WTC11 (cell line): ENCODE measurements around the gene A1BG. TPM values are rescaled to one million over a fixed set of nuclear protein-coding genes. Genes with fewer than 3 reads are reported as not detected.

Experiments used
- ATAC-seq: fragments of 200-7000 bp; cut with Tn5 transposase; 2 replicates; pipeline ENCODE4 v1.10.0; 2021; ENCODE audit warnings: mild to moderate bottlenecking, moderate library complexity
- CTCF ChIA-PET: fragments of 300-600 bp; sonication (Branson Sonifier 250); formaldehyde crosslinking; loops from one replicate; lab custom pipeline; 2021; ENCODE audit warnings: antibody characterized with exemption; lab: Charles Lee
- POLR2A ChIA-PET: fragments of 350-600 bp; sonication (Branson Sonifier 250); formaldehyde crosslinking; loops from one replicate; lab custom pipeline; 2021; ENCODE audit warnings: antibody characterized with exemption; lab: Charles Lee
- DNase-seq: peaks from one replicate; pipeline ENCODE4 v3.0.0; 2021; ENCODE audit warnings: low spot score
- H3K27ac Mint-ChIP-seq: 2 replicates; pipeline ENCODE4 v1.8.0; 2021; ENCODE audit warnings: mixed read lengths
- H3K27me3 Mint-ChIP-seq: 2 replicates; pipeline ENCODE4 v1.8.0; 2021; ENCODE audit warnings: low read depth, mild to moderate bottlenecking, moderate library complexity, mixed read lengths
- H3K36me3 Mint-ChIP-seq: 2 replicates; pipeline ENCODE4 v1.8.0; 2021; ENCODE audit warnings: mixed read lengths
- H3K4me1 Mint-ChIP-seq: 2 replicates; pipeline ENCODE4 v1.8.0; 2022; ENCODE audit warnings: mixed read lengths
- H3K4me3 Mint-ChIP-seq: 2 replicates; pipeline ENCODE4 v1.8.0; 2021; ENCODE audit warnings: mild to moderate bottlenecking, moderate library complexity, mixed read lengths
- H3K9me3 Mint-ChIP-seq: 2 replicates; pipeline ENCODE4 v1.8.0; 2021; ENCODE audit warnings: mixed read lengths
- CREM ChIP-seq: sonication (generic); formaldehyde crosslinking; IDR thresholded peaks from 2 replicates; pipeline ENCODE4 v1.8.1; 2022; ENCODE audit warnings: mild to moderate bottlenecking, missing genetic modification reagents, moderate library complexity
- FOXP1 ChIP-seq: sonication (generic); formaldehyde crosslinking; IDR thresholded peaks from 2 replicates; pipeline ENCODE4 v1.8.0; 2022; ENCODE audit warnings: missing genetic modification reagents, mild to moderate bottlenecking, moderate library complexity, borderline replicate concordance
- OVOL2 ChIP-seq: fragments of 250-450 bp; sonication (Bioruptor Pico); IDR thresholded peaks from 2 replicates; pipeline ENCODE4 v1.9.0; 2021; ENCODE audit warnings: mild to moderate bottlenecking, borderline replicate concordance
- PRRX2 ChIP-seq: fragments of 250-450 bp; sonication (Bioruptor Pico); IDR thresholded peaks from 2 replicates; pipeline ENCODE4 v1.8.0; 2021; ENCODE audit warnings: mild to moderate bottlenecking
- RORB ChIP-seq: fragments of 250-450 bp; sonication (Bioruptor Pico); IDR thresholded peaks from 2 replicates; pipeline ENCODE4 v1.9.0; 2021; ENCODE audit warnings: mild to moderate bottlenecking
- SMAD3 ChIP-seq: sonication (generic); formaldehyde crosslinking; IDR thresholded peaks from 2 replicates; pipeline ENCODE4 v1.8.0; 2022; ENCODE audit warnings: missing genetic modification reagents, mild to moderate bottlenecking, borderline replicate concordance
- SOX15 ChIP-seq: fragments of 250-450 bp; sonication (Bioruptor Pico); IDR thresholded peaks from 2 replicates; pipeline ENCODE4 v1.9.0; 2021; ENCODE audit warnings: mild to moderate bottlenecking
- TEAD1 ChIP-seq: sonication (generic); formaldehyde crosslinking; IDR thresholded peaks from 2 replicates; pipeline ENCODE4 v1.8.0; 2022; ENCODE audit warnings: mild to moderate bottlenecking, missing genetic modification reagents
- TP53 ChIP-seq: sonication (generic); formaldehyde crosslinking; IDR thresholded peaks from 2 replicates; pipeline ENCODE4 v1.8.1; 2023; ENCODE audit warnings: mild to moderate bottlenecking, missing genetic modification reagents
- ZNF219 ChIP-seq: sonication (generic); formaldehyde crosslinking; IDR thresholded peaks from 2 replicates; pipeline ENCODE4 v1.8.0; 2023; ENCODE audit warnings: missing genetic modification reagents, mild to moderate bottlenecking, borderline replicate concordance
- ZNF232 ChIP-seq: sonication (generic); formaldehyde crosslinking; IDR thresholded peaks from 2 replicates; pipeline ENCODE4 v1.8.0; 2022; ENCODE audit warnings: mild to moderate bottlenecking, missing genetic modification reagents
- ZNF317 ChIP-seq: sonication (generic); formaldehyde crosslinking; IDR thresholded peaks from 2 replicates; pipeline ENCODE4 v1.8.1; 2023; ENCODE audit warnings: low read depth, mild to moderate bottlenecking, moderate library complexity, missing genetic modification reagents, borderline replicate concordance
- ZNF416 ChIP-seq: fragments of 250-450 bp; sonication (Bioruptor Pico); IDR thresholded peaks from 2 replicates; pipeline ENCODE4 v1.9.0; 2021; ENCODE audit warnings: mild to moderate bottlenecking, inconsistent platforms
- total RNA-seq: library from RNA; stranded (reverse); gene quantifications from 3 replicates; pipeline ENCODE4 v1.2.3, GENCODE V29; 2021
- TF ChIP-seq, protein P1 (sequence below): sonication (generic); formaldehyde crosslinking; IDR thresholded peaks from 2 replicates; pipeline ENCODE4 v1.8.1; 2023; ENCODE audit warnings: mild to moderate bottlenecking, missing genetic modification reagents, moderate library complexity
- TF ChIP-seq, protein P2 (sequence below): fragments of 250-450 bp; sonication (Bioruptor Pico); IDR thresholded peaks from 2 replicates; pipeline ENCODE4 v1.9.0; 2021; ENCODE audit warnings: mild to moderate bottlenecking
- TF ChIP-seq, protein P3 (sequence below): sonication (generic); formaldehyde crosslinking; IDR thresholded peaks from 2 replicates; pipeline ENCODE4 v1.8.0; 2022; ENCODE audit warnings: mild to moderate bottlenecking, missing genetic modification reagents
- TF ChIP-seq, protein P4 (sequence below): sonication (generic); formaldehyde crosslinking; IDR thresholded peaks from 2 replicates; pipeline ENCODE4 v1.8.0; 2022; ENCODE audit warnings: mild to moderate bottlenecking, missing genetic modification reagents
- TF ChIP-seq, protein P5 (sequence below): fragments of 250-450 bp; sonication (Bioruptor Pico); IDR thresholded peaks from 2 replicates; pipeline ENCODE4 v1.9.0; 2021; ENCODE audit warnings: mild to moderate bottlenecking
- TF ChIP-seq, protein P6 (sequence below): fragments of 250-450 bp; sonication (Bioruptor Pico); IDR thresholded peaks from 2 replicates; pipeline ENCODE4 v2.1.2; 2022; ENCODE audit warnings: mild to moderate bottlenecking, moderate library complexity
- TF ChIP-seq, protein P7 (sequence below): sonication (generic); formaldehyde crosslinking; IDR thresholded peaks from 2 replicates; pipeline ENCODE4 v1.8.1; 2023; ENCODE audit warnings: mild to moderate bottlenecking, missing genetic modification reagents, moderate library complexity
- TF ChIP-seq, protein P8 (sequence below): fragments of 200-600 bp; IDR thresholded peaks from 2 replicates; pipeline ENCODE4 v1.8.0; 2022; ENCODE audit warnings: antibody characterized with exemption

A1BG gene
- total RNA-seq, 1 experiment from 2014 or later, result 24.3 TPM

DNA sequence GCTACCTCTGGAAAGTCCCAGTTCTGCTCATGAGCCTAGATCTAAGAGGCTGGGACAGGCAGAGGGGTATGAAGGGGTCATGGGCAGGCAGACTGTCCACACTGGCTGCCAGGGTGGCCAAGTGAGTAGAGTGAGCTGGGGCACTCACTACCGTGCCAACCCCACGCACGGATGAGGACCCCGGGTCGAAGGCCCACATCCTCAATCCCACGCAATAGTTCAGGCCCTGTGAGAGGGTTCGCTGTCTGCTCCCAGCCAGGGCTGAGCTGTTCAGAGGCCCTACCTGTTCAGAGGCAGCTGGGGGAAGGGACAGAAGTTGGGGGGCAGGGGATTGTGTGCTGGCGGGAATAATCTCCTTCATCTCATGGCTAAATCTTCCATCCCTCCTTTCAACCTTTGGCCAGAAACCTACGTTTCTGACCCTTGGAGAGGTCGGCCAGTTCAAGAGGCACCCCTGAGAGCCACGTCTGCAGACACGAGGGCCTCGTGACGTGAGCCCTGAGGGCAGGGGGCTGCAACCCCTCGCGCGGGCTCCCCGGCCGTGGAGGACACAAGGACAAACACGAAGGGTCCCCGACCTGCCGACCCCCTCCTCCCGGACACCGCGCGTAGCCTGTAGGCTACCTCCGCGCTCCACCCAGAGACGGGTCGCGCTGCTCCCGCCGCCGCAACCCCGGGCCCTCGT, 32.7 kb upstream of the A1BG start:
- CTCF ChIA-PET, result interaction anchor here (0.6 kb wide), 1 partner anchor 98 kb away, joined by 4 read pairs; no protein-coding TSS in a partner anchor
- ATAC-seq (peak; percentile 1; the same call in 1 of the 2 replicates), DNase-seq (no peak)
- peak overlapping the region; percentile 96 for H3K4me3 Mint-ChIP-seq
- H3K9me3 Mint-ChIP-seq, result no peaks in the 10 kb centered on the region
- peaks cover 32% of the 10 kb centered on the region for H3K36me3 Mint-ChIP-seq
- peak overlapping the region; percentile 92 for H3K27ac Mint-ChIP-seq
- TF ChIP-seq, protein P1, sequence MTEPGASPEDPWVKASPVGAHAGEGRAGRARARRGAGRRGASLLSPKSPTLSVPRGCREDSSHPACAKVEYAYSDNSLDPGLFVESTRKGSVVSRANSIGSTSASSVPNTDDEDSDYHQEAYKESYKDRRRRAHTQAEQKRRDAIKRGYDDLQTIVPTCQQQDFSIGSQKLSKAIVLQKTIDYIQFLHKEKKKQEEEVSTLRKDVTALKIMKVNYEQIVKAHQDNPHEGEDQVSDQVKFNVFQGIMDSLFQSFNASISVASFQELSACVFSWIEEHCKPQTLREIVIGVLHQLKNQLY, result 0 out of 2 replicates have a peak, but pooled peaks have one; percentile 41
- TF ChIP-seq FOXP1 (no peak), PRRX2 (no peak), SOX15 (no peak), ZNF219 (no peak), TP53 (no peak), ZNF232 (CRISPR knock-in tag) (peak; percentile 65; the same call in 1 of the 2 replicates), ZNF416 (CRISPR knock-in tag) (0 out of 2 replicates have a peak, but pooled peaks have one; percentile 8), RORB (no peak), CREM (CRISPR knock-in tag) (no peak), ZNF317 (CRISPR knock-in tag) (no peak)
- TF ChIP-seq, protein P2, sequence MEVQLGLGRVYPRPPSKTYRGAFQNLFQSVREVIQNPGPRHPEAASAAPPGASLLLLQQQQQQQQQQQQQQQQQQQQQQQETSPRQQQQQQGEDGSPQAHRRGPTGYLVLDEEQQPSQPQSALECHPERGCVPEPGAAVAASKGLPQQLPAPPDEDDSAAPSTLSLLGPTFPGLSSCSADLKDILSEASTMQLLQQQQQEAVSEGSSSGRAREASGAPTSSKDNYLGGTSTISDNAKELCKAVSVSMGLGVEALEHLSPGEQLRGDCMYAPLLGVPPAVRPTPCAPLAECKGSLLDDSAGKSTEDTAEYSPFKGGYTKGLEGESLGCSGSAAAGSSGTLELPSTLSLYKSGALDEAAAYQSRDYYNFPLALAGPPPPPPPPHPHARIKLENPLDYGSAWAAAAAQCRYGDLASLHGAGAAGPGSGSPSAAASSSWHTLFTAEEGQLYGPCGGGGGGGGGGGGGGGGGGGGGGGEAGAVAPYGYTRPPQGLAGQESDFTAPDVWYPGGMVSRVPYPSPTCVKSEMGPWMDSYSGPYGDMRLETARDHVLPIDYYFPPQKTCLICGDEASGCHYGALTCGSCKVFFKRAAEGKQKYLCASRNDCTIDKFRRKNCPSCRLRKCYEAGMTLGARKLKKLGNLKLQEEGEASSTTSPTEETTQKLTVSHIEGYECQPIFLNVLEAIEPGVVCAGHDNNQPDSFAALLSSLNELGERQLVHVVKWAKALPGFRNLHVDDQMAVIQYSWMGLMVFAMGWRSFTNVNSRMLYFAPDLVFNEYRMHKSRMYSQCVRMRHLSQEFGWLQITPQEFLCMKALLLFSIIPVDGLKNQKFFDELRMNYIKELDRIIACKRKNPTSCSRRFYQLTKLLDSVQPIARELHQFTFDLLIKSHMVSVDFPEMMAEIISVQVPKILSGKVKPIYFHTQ (CRISPR knock-in tag), result no peak
- TF ChIP-seq, protein P3, sequence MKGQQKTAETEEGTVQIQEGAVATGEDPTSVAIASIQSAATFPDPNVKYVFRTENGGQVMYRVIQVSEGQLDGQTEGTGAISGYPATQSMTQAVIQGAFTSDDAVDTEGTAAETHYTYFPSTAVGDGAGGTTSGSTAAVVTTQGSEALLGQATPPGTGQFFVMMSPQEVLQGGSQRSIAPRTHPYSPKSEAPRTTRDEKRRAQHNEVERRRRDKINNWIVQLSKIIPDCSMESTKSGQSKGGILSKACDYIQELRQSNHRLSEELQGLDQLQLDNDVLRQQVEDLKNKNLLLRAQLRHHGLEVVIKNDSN (CRISPR knock-in tag), result no peak
- H3K4me1 Mint-ChIP-seq, result peaks cover 22% of the 10 kb centered on the region
- POLR2A ChIA-PET, result interaction anchor here (0.6 to 0.8 kb wide), 2 partner anchors 23 to 189 kb away, joined by 3 to 4 read pairs; partner anchors contain the start of gene ZNF497
- no peaks in the 10 kb centered on the region for H3K27me3 Mint-ChIP-seq

DNA sequence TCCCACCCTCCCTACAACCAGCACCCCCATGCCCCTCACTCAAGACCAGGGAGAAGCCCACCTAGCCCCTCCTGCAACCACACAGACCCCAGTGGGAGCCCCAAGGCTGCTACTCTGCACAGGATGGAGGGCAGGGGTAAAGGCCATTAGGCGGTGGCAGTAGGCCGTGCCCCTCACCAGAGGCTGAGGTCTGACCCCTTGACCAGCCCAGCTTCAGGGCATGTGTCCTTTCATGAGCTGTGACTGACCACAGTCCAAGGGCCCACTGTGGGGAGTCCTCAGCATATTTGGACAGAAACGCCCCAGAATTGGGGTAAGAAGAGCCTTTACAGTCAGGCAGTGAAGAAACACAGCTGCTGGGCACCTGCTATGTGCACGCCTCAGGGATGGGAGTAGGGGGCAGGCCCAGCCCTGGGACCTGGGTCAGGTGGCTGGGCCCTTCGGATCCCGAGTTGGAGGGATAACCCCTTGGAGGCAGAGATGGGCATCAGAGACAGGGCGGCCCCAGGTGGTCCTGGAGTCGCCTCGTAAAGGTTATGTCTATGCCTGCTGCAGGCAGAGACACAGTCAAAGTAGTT, 32.1 kb upstream of the A1BG start:
- no peaks in the 10 kb centered on the region for H3K27me3 Mint-ChIP-seq
- peaks cover 25% of the 10 kb centered on the region for H3K36me3 Mint-ChIP-seq
- H3K4me1 Mint-ChIP-seq, result peaks cover 22% of the 10 kb centered on the region
- POLR2A ChIA-PET, result no interaction called here
- H3K9me3 Mint-ChIP-seq, result no peaks in the 10 kb centered on the region
- no peak for DNase-seq
- no peak for ATAC-seq
- H3K27ac Mint-ChIP-seq, result peak overlapping the region; percentile 92
- H3K4me3 Mint-ChIP-seq, result peak overlapping the region; percentile 96
- CTCF ChIA-PET, result no interaction called here
- TF ChIP-seq ZNF219 (no peak), OVOL2 (CRISPR knock-in tag) (no peak), TEAD1 (CRISPR knock-in tag) (no peak), SMAD3 (CRISPR knock-in tag) (no peak), CREM (CRISPR knock-in tag) (no peak), ZNF232 (CRISPR knock-in tag) (no peak)
- TF ChIP-seq, protein P4, sequence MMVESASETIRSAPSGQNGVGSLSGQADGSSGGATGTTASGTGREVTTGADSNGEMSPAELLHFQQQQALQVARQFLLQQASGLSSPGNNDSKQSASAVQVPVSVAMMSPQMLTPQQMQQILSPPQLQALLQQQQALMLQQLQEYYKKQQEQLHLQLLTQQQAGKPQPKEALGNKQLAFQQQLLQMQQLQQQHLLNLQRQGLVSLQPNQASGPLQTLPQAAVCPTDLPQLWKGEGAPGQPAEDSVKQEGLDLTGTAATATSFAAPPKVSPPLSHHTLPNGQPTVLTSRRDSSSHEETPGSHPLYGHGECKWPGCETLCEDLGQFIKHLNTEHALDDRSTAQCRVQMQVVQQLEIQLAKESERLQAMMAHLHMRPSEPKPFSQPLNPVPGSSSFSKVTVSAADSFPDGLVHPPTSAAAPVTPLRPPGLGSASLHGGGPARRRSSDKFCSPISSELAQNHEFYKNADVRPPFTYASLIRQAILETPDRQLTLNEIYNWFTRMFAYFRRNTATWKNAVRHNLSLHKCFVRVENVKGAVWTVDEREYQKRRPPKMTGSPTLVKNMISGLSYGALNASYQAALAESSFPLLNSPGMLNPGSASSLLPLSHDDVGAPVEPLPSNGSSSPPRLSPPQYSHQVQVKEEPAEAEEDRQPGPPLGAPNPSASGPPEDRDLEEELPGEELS (CRISPR knock-in tag), result no peak
- TF ChIP-seq, protein P5, sequence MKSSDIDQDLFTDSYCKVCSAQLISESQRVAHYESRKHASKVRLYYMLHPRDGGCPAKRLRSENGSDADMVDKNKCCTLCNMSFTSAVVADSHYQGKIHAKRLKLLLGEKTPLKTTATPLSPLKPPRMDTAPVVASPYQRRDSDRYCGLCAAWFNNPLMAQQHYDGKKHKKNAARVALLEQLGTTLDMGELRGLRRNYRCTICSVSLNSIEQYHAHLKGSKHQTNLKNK, result no peak
- TF ChIP-seq, protein P6, sequence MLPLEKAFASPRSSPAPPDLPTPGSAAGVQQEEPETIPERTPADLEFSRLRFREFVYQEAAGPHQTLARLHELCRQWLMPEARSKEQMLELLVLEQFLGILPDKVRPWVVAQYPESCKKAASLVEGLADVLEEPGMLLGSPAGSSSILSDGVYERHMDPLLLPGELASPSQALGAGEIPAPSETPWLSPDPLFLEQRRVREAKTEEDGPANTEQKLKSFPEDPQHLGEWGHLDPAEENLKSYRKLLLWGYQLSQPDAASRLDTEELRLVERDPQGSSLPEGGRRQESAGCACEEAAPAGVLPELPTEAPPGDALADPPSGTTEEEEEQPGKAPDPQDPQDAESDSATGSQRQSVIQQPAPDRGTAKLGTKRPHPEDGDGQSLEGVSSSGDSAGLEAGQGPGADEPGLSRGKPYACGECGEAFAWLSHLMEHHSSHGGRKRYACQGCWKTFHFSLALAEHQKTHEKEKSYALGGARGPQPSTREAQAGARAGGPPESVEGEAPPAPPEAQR (CRISPR knock-in tag), result no peak
- TF ChIP-seq, protein P7, sequence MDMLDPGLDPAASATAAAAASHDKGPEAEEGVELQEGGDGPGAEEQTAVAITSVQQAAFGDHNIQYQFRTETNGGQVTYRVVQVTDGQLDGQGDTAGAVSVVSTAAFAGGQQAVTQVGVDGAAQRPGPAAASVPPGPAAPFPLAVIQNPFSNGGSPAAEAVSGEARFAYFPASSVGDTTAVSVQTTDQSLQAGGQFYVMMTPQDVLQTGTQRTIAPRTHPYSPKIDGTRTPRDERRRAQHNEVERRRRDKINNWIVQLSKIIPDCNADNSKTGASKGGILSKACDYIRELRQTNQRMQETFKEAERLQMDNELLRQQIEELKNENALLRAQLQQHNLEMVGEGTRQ (CRISPR knock-in tag), result no peak
- TF ChIP-seq, protein P8, sequence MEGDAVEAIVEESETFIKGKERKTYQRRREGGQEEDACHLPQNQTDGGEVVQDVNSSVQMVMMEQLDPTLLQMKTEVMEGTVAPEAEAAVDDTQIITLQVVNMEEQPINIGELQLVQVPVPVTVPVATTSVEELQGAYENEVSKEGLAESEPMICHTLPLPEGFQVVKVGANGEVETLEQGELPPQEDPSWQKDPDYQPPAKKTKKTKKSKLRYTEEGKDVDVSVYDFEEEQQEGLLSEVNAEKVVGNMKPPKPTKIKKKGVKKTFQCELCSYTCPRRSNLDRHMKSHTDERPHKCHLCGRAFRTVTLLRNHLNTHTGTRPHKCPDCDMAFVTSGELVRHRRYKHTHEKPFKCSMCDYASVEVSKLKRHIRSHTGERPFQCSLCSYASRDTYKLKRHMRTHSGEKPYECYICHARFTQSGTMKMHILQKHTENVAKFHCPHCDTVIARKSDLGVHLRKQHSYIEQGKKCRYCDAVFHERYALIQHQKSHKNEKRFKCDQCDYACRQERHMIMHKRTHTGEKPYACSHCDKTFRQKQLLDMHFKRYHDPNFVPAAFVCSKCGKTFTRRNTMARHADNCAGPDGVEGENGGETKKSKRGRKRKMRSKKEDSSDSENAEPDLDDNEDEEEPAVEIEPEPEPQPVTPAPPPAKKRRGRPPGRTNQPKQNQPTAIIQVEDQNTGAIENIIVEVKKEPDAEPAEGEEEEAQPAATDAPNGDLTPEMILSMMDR, result no peak
